H9 (cell line): ENCODE data around the gene TUBD1. TPM values are rescaled to one million over a fixed set of nuclear protein-coding genes. Genes with fewer than 3 reads are reported as not detected.

Experiments used
- DNase-seq: peaks from one replicate; pipeline ENCODE4 v3.0.0-alpha.2; 2017
- H2AFZ ChIP-seq: one replicate; pipeline ENCODE4 v1.6.1; 2013; ENCODE audit warnings: mild to moderate bottlenecking, low read length, control low read depth, moderate library complexity
- H2AK5ac ChIP-seq: 2 replicates; pipeline ENCODE4 v1.6.1; 2013; ENCODE audit warnings: low read length, control low read depth, mixed read lengths; ENCODE audit not compliant: insufficient read length
- H2BK120ac ChIP-seq: one replicate; pipeline ENCODE4 v1.6.1; 2013; ENCODE audit warnings: low read depth, mild to moderate bottlenecking, low read length, control low read depth, inconsistent platforms; ENCODE audit not compliant: poor library complexity, severe bottlenecking
- H2BK12ac ChIP-seq: 2 replicates; pipeline ENCODE4 v1.6.1; 2013; ENCODE audit warnings: low read length, control low read depth, mixed read lengths, low read depth; ENCODE audit not compliant: insufficient read length
- H2BK15ac ChIP-seq: 2 replicates; pipeline ENCODE4 v1.6.1; 2013; ENCODE audit warnings: low read depth, low read length, control low read depth
- H2BK20ac ChIP-seq: one replicate; pipeline ENCODE4 v1.6.1; 2013; ENCODE audit warnings: low read depth, mild to moderate bottlenecking, low read length, control low read depth, inconsistent platforms; ENCODE audit not compliant: poor library complexity, severe bottlenecking
- H2BK5ac ChIP-seq: 2 replicates; pipeline ENCODE4 v1.6.1; 2013; ENCODE audit warnings: low read length, control low read depth, mixed read lengths; ENCODE audit not compliant: insufficient read length
- H3K14ac ChIP-seq: 2 replicates; pipeline ENCODE4 v1.6.1; 2013; ENCODE audit warnings: low read length, control low read depth; ENCODE audit not compliant: insufficient read depth
- H3K18ac ChIP-seq: 2 replicates; pipeline ENCODE4 v1.6.1; 2013; ENCODE audit warnings: low read depth, mild to moderate bottlenecking, mixed read lengths, low read length, control low read depth; ENCODE audit not compliant: insufficient read length
- H3K23ac ChIP-seq: 2 replicates; pipeline ENCODE4 v1.6.1; 2013; ENCODE audit warnings: low read length, control low read depth, mixed read lengths, low read depth; ENCODE audit not compliant: insufficient read length
- H3K23me2 ChIP-seq: 2 replicates; pipeline ENCODE4 v1.6.1; 2013; ENCODE audit warnings: low read depth, mild to moderate bottlenecking, mixed read lengths, low read length, control low read depth; ENCODE audit not compliant: insufficient read length, poor library complexity, severe bottlenecking
- H3K27ac ChIP-seq: 2 replicates; pipeline ENCODE4 v1.5.1; 2013; ENCODE audit warnings: low read length, control low read depth, mixed read lengths, low read depth; ENCODE audit not compliant: insufficient read length
- H3K27me3 ChIP-seq: 2 replicates; pipeline ENCODE4 v1.6.1; 2013; ENCODE audit warnings: low read length, control low read depth, inconsistent platforms; ENCODE audit not compliant: insufficient read depth
- H3K4ac ChIP-seq: 2 replicates; pipeline ENCODE4 v1.6.1; 2013; ENCODE audit warnings: low read depth, mild to moderate bottlenecking, control low read depth, inconsistent platforms, low read length, moderate library complexity
- H3K4me1 ChIP-seq: 2 replicates; pipeline ENCODE4 v1.6.1; 2013; ENCODE audit warnings: low read length, control low read depth, inconsistent platforms; ENCODE audit not compliant: insufficient read depth
- H3K4me2 ChIP-seq: 2 replicates; pipeline ENCODE4 v1.6.1; 2013; ENCODE audit warnings: low read length, control low read depth, mixed read lengths; ENCODE audit not compliant: insufficient read length, insufficient read depth
- H3K56ac ChIP-seq: 2 replicates; pipeline ENCODE4 v1.6.1; 2013; ENCODE audit warnings: low read depth, mild to moderate bottlenecking, mixed read lengths, low read length, control low read depth; ENCODE audit not compliant: insufficient read length
- H3K79me1 ChIP-seq: 2 replicates; pipeline ENCODE4 v1.6.1; 2013; ENCODE audit warnings: low read depth, mild to moderate bottlenecking, moderate library complexity, low read length, control low read depth, inconsistent platforms; ENCODE audit not compliant: insufficient read depth, poor library complexity, severe bottlenecking
- H3K79me2 ChIP-seq: 2 replicates; pipeline ENCODE4 v1.6.1; 2013; ENCODE audit warnings: low read length, control low read depth, inconsistent platforms; ENCODE audit not compliant: insufficient read depth
- H3K9ac ChIP-seq: 2 replicates; pipeline ENCODE4 v1.6.1; 2013; ENCODE audit warnings: low read length, control low read depth, mixed read lengths; ENCODE audit not compliant: insufficient read length; ENCODE audit errors: extremely low read depth
- H3K9me3 ChIP-seq: one replicate; pipeline ENCODE4 v1.6.1; 2013; ENCODE audit warnings: low read depth, low read length, inconsistent platforms; ENCODE audit not compliant: control insufficient read depth
- H3T11ph ChIP-seq: one replicate; pipeline ENCODE4 v1.6.1; 2013; ENCODE audit warnings: mild to moderate bottlenecking, low read length, control low read depth, inconsistent platforms
- H4K20me1 ChIP-seq: one replicate; pipeline ENCODE4 v1.6.1; 2013; ENCODE audit not compliant: control insufficient read depth, insufficient read length, insufficient read depth
- H4K5ac ChIP-seq: 2 replicates; pipeline ENCODE4 v1.6.1; 2013; ENCODE audit warnings: low read depth, mild to moderate bottlenecking, mixed read lengths, low read length, control low read depth; ENCODE audit not compliant: insufficient read length
- H4K8ac ChIP-seq: replicated peaks from 2 replicates; pipeline ENCODE4 v1.6.1; 2013; ENCODE audit warnings: low read length, control low read depth, mixed read lengths, low read depth; ENCODE audit not compliant: insufficient read length
- H4K91ac ChIP-seq: 2 replicates; pipeline ENCODE4 v1.6.1; 2013; ENCODE audit warnings: low read depth, mild to moderate bottlenecking, moderate library complexity, mixed read lengths, low read length, control low read depth; ENCODE audit not compliant: insufficient read length
- H3K27ac Mint-ChIP-seq, 3 experiments: 2 replicates in 2 of 3; 3 replicates in 1 of 3; pipeline ENCODE4 v1.8.0; 2020 to 2021; ENCODE audit warnings: mixed read lengths in 3 of 3, mild to moderate bottlenecking in 1 of 3, moderate library complexity in 1 of 3
- H3K27me3 Mint-ChIP-seq: 2 replicates; pipeline ENCODE4 v1.8.0; 2021; ENCODE audit warnings: low read depth, mild to moderate bottlenecking, moderate library complexity, mixed read lengths
- H3K36me3 Mint-ChIP-seq, 3 experiments: 2 replicates in 2 of 3; 3 replicates in 1 of 3; pipeline ENCODE4 v1.8.0; 2020 to 2021; ENCODE audit warnings: low read depth in 3 of 3, mixed read lengths in 3 of 3; ENCODE audit not compliant: insufficient read depth in 1 of 3
- H3K4me1 Mint-ChIP-seq, 2 experiments: 2 replicates each; pipeline ENCODE4 v1.8.0; 2020; ENCODE audit warnings: mixed read lengths in 2 of 2
- H3K4me3 Mint-ChIP-seq, 2 experiments: 2 replicates in 1 of 2; 3 replicates in 1 of 2; pipeline ENCODE4 v1.8.0; 2020 to 2021; ENCODE audit warnings: mild to moderate bottlenecking in 2 of 2, mixed read lengths in 2 of 2, moderate library complexity in 1 of 2
- H3K9me3 Mint-ChIP-seq, 2 experiments: 2 replicates in 1 of 2; 3 replicates in 1 of 2; pipeline ENCODE4 v1.8.0; 2020; ENCODE audit warnings: mild to moderate bottlenecking in 2 of 2, mixed read lengths in 2 of 2, moderate library complexity in 1 of 2
- WGBS: extraction: QIAGEN DNeasy Blood & Tissue Kit; methylation state at CpG from one replicate; pipeline ENCODE4 v1.1.7; 2013; ENCODE audit warnings: missing lambda C conversion rate, low lambda C conversion rate, mixed read lengths; ENCODE audit not compliant: insufficient read length; ENCODE audit errors: extremely low coverage; 5-methylcytosine and 5-hydroxymethylcytosine counted together
- total RNA-seq: library from RNA; stranded (reverse); gene quantifications from 2 replicates; pipeline ENCODE4 v1.2.1, GENCODE V29; 2021
- TF ChIP-seq, protein P1 (sequence below): fragments of 200-600 bp; sonication (generic); conservative IDR thresholded peaks from 3 replicates; pipeline ENCODE4 v1.8.0; 2021; ENCODE audit warnings: antibody characterized with exemption, mild to moderate bottlenecking

The TUBD1 gene
- total RNA-seq, 1 experiment from 2014 or later: 26.4 TPM

DNA sequence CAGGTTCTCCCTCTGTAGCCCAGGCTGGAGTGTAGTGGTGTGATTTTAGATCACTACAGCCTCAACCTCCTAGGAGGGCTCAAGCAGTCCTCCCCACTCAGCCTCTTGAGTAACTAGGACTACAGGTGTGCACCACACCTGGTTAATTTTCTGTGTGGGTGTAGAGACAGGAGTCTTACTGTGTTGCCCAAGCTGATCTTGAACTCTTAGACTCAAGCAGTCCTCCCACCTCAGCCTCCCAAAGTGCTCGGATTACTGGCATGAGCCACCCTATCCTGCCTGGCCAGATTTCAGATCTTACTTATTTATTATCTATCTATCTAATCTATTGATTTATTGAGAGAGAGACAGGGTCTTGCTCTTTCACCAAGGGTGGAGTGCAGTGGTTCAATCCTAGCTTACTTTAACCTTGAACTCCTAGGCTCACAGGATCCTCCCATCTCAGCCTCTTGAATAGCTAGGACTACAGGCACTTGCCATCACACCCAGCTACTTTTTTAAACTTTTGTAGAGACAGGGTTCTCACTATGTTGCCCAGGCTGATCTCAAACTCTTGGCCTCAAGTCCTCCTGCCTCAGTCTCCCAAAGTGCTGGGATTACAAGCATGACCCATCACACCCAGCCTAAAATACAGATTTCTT, 61.8 kb downstream of the TUBD1 start:
- no peaks in the 10 kb centered on the region for H4K20me1 ChIP-seq
- no peak overlapping the region for H4K91ac ChIP-seq
- no peaks in the 10 kb centered on the region for H3K27me3 Mint-ChIP-seq
- no peaks in the 10 kb centered on the region for H3K23me2 ChIP-seq
- peak overlapping the region in 2 of 3 experiments; percentile 78 to 84; a peak in 3 of 7 replicates for H3K27ac Mint-ChIP-seq
- no peak overlapping the region for H3K18ac ChIP-seq
- H3K9me3 Mint-ChIP-seq: no peaks in the 10 kb centered on the region
- no peak overlapping the region for H3K4ac ChIP-seq
- no peak overlapping the region for H2BK5ac ChIP-seq
- no peak overlapping the region; the same call in 1 of the 2 replicates for H2BK15ac ChIP-seq
- H3K4me1 Mint-ChIP-seq: peaks cover 30 to 31% of the 10 kb centered on the region in 2 experiments
- no peak overlapping the region for H3K4me3 Mint-ChIP-seq
- no peaks in the 10 kb centered on the region for H3K9me3 ChIP-seq
- no peak overlapping the region for H3K14ac ChIP-seq
- no peaks in the 10 kb centered on the region for H3K79me2 ChIP-seq
- no peak overlapping the region for H4K5ac ChIP-seq
- no peak overlapping the region for H4K8ac ChIP-seq
- H3T11ph ChIP-seq: no peak overlapping the region
- no peak overlapping the region for H3K23ac ChIP-seq
- H3K27me3 ChIP-seq: no peaks in the 10 kb centered on the region
- DNase-seq: no peak
- H2AFZ ChIP-seq: no peak overlapping the region
- no peak overlapping the region for H3K9ac ChIP-seq
- no peaks in the 10 kb centered on the region for H3K36me3 Mint-ChIP-seq
- no peak overlapping the region for H3K4me2 ChIP-seq
- H3K79me1 ChIP-seq: no peaks in the 10 kb centered on the region
- H3K56ac ChIP-seq: no peak overlapping the region
- H2AK5ac ChIP-seq: no peak overlapping the region
- H2BK120ac ChIP-seq: no peak overlapping the region
- peak overlapping the region; percentile 35 for H2BK12ac ChIP-seq
- no peak overlapping the region for H3K27ac ChIP-seq
- TF ChIP-seq, protein P1, sequence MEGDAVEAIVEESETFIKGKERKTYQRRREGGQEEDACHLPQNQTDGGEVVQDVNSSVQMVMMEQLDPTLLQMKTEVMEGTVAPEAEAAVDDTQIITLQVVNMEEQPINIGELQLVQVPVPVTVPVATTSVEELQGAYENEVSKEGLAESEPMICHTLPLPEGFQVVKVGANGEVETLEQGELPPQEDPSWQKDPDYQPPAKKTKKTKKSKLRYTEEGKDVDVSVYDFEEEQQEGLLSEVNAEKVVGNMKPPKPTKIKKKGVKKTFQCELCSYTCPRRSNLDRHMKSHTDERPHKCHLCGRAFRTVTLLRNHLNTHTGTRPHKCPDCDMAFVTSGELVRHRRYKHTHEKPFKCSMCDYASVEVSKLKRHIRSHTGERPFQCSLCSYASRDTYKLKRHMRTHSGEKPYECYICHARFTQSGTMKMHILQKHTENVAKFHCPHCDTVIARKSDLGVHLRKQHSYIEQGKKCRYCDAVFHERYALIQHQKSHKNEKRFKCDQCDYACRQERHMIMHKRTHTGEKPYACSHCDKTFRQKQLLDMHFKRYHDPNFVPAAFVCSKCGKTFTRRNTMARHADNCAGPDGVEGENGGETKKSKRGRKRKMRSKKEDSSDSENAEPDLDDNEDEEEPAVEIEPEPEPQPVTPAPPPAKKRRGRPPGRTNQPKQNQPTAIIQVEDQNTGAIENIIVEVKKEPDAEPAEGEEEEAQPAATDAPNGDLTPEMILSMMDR: no peak
- no peak overlapping the region for H2BK20ac ChIP-seq
- H3K4me1 ChIP-seq: peaks cover 6% of the 10 kb centered on the region
- no CpG with 5 or more reads among the region's 1 CpG for WGBS
